Smooth muscle cell (in vitro differentiated cells): ENCODE data around the gene JARID2. TPM values are rescaled to one million over a fixed set of nuclear protein-coding genes. Genes with fewer than 3 reads are reported as not detected.

Experiments
- DNase-seq: peaks from one replicate; lab custom pipeline; 2025; ENCODE audit not compliant: unreplicated experiment; lab: John Stamatoyannopoulos, UW
- H2AFZ ChIP-seq: fragments of 200-600 bp; sonication (generic); 2 replicates; pipeline ENCODE4 v1.6.0; 2016; ENCODE audit warnings: antibody characterized with exemption, low read depth, mild to moderate bottlenecking
- H3F3A ChIP-seq: fragments of 200-600 bp; sonication (generic); 2 replicates; pipeline ENCODE4 v1.6.0; 2017; ENCODE audit warnings: antibody characterized with exemption, low read depth
- H3K27ac ChIP-seq: fragments of 200-600 bp; sonication (generic); 2 replicates; pipeline ENCODE4 v1.5.1; 2016; ENCODE audit warnings: low read depth, mild to moderate bottlenecking
- H3K27me3 ChIP-seq: fragments of 200-600 bp; sonication (generic); 2 replicates; pipeline ENCODE4 v1.6.1; 2016; ENCODE audit warnings: low read depth, mild to moderate bottlenecking
- H3K36me3 ChIP-seq: fragments of 200-600 bp; sonication (generic); 2 replicates; pipeline ENCODE4 v1.5.1; 2016; ENCODE audit warnings: low read depth
- H3K4me1 ChIP-seq: fragments of 200-600 bp; sonication (generic); 2 replicates; pipeline ENCODE4 v1.5.1; 2016; ENCODE audit warnings: low read depth
- H3K4me2 ChIP-seq: fragments of 200-600 bp; sonication (generic); 2 replicates; pipeline ENCODE4 v1.6.0; 2016; ENCODE audit warnings: mild to moderate bottlenecking
- H3K4me3 ChIP-seq: fragments of 200-600 bp; sonication (generic); 2 replicates; pipeline ENCODE4 v1.5.1; 2016; ENCODE audit warnings: mild to moderate bottlenecking
- H3K79me2 ChIP-seq: fragments of 200-600 bp; sonication (generic); 2 replicates; pipeline ENCODE4 v1.6.0; 2016; ENCODE audit warnings: low read depth, mild to moderate bottlenecking
- H3K9ac ChIP-seq: fragments of 200-600 bp; sonication (generic); 2 replicates; pipeline ENCODE4 v1.6.0; 2016; ENCODE audit warnings: low read depth
- H3K9me3 ChIP-seq: fragments of 200-600 bp; sonication (generic); replicated peaks from 2 replicates; pipeline ENCODE4 v1.5.1; 2016; ENCODE audit warnings: low read depth
- H4K20me1 ChIP-seq: fragments of 200-600 bp; sonication (generic); 2 replicates; pipeline ENCODE4 v1.6.0; 2016; ENCODE audit warnings: low read depth
- CTCF ChIP-seq: fragments of 200-600 bp; sonication (generic); IDR thresholded peaks from 2 replicates; pipeline ENCODE4 v1.5.1; 2017; ENCODE audit warnings: borderline replicate concordance, mild to moderate bottlenecking, antibody characterized with exemption; ENCODE audit not compliant: insufficient read depth, poor library complexity, severe bottlenecking
- WGBS: methylation state at CpG from one replicate; pipeline ENCODE4 v1.1.7; 2016; ENCODE audit warnings: low lambda C conversion rate; 5-methylcytosine and 5-hydroxymethylcytosine counted together
- polyA plus RNA-seq: library from polyadenylated mRNA; unstranded; fragments of >200 nt; fragmentation: Nextera tagmentation; extraction: Ambion mirVana; gene quantifications from 2 replicates; pipeline ENCODE4 v1.2.1, GENCODE V29; 2016
- total RNA-seq: library from RNA; depleted of rRNA; stranded (reverse); fragments of >200 nt; gene quantifications from 2 replicates; pipeline ENCODE4 v1.2.3, GENCODE V29; 2014

The JARID2 gene
- total and polyA plus RNA-seq, 2 experiments from 2014 or later, result 5.2 to 10.2 TPM

GRCh38 chr6:15547400-15547799 lies 301.5 kb downstream of the JARID2 start:
- H2AFZ ChIP-seq, result no peak overlapping the region
- no peak overlapping the region for H3K27ac ChIP-seq
- 54% methylated on average over 5 of the region's 5 CpGs for WGBS
- no peaks in the 10 kb centered on the region for H3K36me3 ChIP-seq
- H3K9ac ChIP-seq, result no peak overlapping the region
- no peaks in the 10 kb centered on the region for H3K9me3 ChIP-seq
- no peak for TF ChIP-seq CTCF
- H3K4me3 ChIP-seq, result no peak overlapping the region
- H3K4me1 ChIP-seq, result no peaks in the 10 kb centered on the region
- H3K79me2 ChIP-seq, result no peaks in the 10 kb centered on the region
- no peaks in the 10 kb centered on the region for H3K27me3 ChIP-seq
- no peak for DNase-seq
- peaks cover 4% of the 10 kb centered on the region for H4K20me1 ChIP-seq
- no peaks in the 10 kb centered on the region for H3F3A ChIP-seq
- H3K4me2 ChIP-seq, result no peak overlapping the region

DNA sequence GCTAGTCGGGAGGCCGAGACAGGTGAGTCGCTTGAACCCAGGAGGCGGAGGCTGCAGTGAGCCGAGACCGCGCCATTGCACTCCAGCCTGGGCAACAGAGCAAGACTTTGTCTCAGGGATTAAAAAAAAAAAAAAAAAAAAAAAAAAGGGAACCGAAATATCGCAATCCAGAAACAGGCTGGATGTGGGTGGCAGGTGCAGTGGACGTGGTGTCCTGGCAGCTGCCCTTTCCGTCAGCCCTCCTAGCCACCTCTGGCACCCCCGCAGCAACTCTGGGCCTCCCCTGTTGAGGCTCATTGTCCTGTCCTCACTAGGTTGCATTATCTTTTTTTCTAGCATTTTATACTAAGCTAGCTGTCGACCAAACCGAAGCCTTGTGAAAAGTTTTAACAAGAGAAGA lies 303.5 kb downstream of the JARID2 start:
- H3F3A ChIP-seq, result no peaks in the 10 kb centered on the region
- no peak overlapping the region for H3K4me2 ChIP-seq
- H3K27me3 ChIP-seq, result no peaks in the 10 kb centered on the region
- no peak for DNase-seq
- H4K20me1 ChIP-seq, result no peaks in the 10 kb centered on the region
- H2AFZ ChIP-seq, result no peak overlapping the region
- H3K36me3 ChIP-seq, result no peaks in the 10 kb centered on the region
- no peak for TF ChIP-seq CTCF
- no peak overlapping the region for H3K27ac ChIP-seq
- H3K9me3 ChIP-seq, result no peaks in the 10 kb centered on the region
- 94% methylated on average over 14 of the region's 14 CpGs for WGBS
- H3K79me2 ChIP-seq, result no peaks in the 10 kb centered on the region
- H3K4me3 ChIP-seq, result no peak overlapping the region
- H3K9ac ChIP-seq, result no peak overlapping the region
- no peaks in the 10 kb centered on the region for H3K4me1 ChIP-seq

- DNase-seq, result no peak
- WGBS, result 97% methylated on average over 2 of the region's 2 CpGs
These were observed 304.8 kb downstream of the JARID2 start for GRCh38 chr6:15550546-15551123.

More at GRCh38 chr6:15550546-15551123, 304.8 kb downstream of the JARID2 start:
- H4K20me1 ChIP-seq, result no peaks in the 10 kb centered on the region
- H2AFZ ChIP-seq, result no peak overlapping the region
- H3K36me3 ChIP-seq, result no peaks in the 10 kb centered on the region
- no peak overlapping the region for H3K4me2 ChIP-seq
- H3K9me3 ChIP-seq, result no peaks in the 10 kb centered on the region
- H3K4me1 ChIP-seq, result peaks cover 1% of the 10 kb centered on the region
- H3K27ac ChIP-seq, result no peak overlapping the region
- H3K79me2 ChIP-seq, result no peaks in the 10 kb centered on the region
- H3K9ac ChIP-seq, result no peak overlapping the region
- H3K27me3 ChIP-seq, result no peaks in the 10 kb centered on the region
- no peaks in the 10 kb centered on the region for H3F3A ChIP-seq
- no peak overlapping the region for H3K4me3 ChIP-seq
- no peak for TF ChIP-seq CTCF
